ENCODE results near the gene SRPK2.

The SRPK2 gene

DNA sequence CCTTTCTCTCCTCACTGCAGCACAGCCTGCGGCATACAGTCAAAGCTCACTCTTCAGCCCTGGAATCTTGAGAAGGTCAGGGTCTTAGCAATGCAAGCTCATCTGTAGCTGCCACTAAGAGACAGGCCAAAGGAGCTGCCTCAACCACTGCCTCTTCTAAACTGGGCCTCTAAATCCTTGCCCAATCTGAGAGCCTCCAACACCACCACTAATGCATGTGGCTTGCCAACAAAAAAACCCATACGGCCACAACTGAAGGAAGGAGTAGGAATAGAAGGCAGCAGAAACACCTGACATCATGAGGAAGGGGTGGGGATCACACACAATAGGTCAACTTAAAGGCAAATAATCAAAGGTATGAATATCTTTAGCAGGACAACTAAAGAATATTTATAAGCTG, 183.8 kb downstream of the SRPK2 start:
- Histone ChIP-seq H3K18ac (ENCODE audit: low read length) (no peak overlapping the region), H4K91ac (ENCODE audit: low read depth, low read length, poor library complexity) (no peak overlapping the region), H3K27me3 (ENCODE audit: control insufficient read depth in 3 of 3, insufficient read depth in 3 of 3, low read depth in 1 of 3, low read length in 3 of 3) (no peaks in the 10 kb centered on the region), H2BK5ac (ENCODE audit: low read length) (no peak overlapping the region), H3K4ac (ENCODE audit: low read length) (no peak overlapping the region), H2AFZ (ENCODE audit: low read length) (no peak overlapping the region), H3K79me1 (ENCODE audit: low read depth, low read length) (no peaks in the 10 kb centered on the region), H3K27ac (replicated peaks; ENCODE audit: low read length) (no peak overlapping the region), H4K8ac (ENCODE audit: low read depth, low read length) (no peak overlapping the region), H3K4me3 (ENCODE audit: low read length in 2 of 2) (no peak overlapping the region), H3K9me3 (replicated peaks in 1 of 2; ENCODE audit: control insufficient read depth in 2 of 2, insufficient read depth in 1 of 2, low read depth in 1 of 2, low read length in 2 of 2) (no peaks in the 10 kb centered on the region), H2BK120ac (ENCODE audit: low read depth, low read length) (no peak overlapping the region), H3K14ac (ENCODE audit: low read length) (no peak overlapping the region), H3K4me1 (ENCODE audit: control insufficient read depth in 2 of 2, insufficient read depth in 1 of 2, low read depth in 1 of 2, low read length in 2 of 2) (peaks cover 6 to 29% of the 10 kb centered on the region in 2 donors), H2BK15ac (ENCODE audit: low read length) (no peak overlapping the region), H3K4me2 (ENCODE audit: insufficient read depth, low read length, poor library complexity, severe bottlenecking) (no peak overlapping the region), H3K23ac (ENCODE audit: low read depth, low read length, poor library complexity) (no peak overlapping the region), H3K9ac (ENCODE audit: low read depth, low read length, poor library complexity) (no peak overlapping the region), H2AK5ac (ENCODE audit: low read depth, low read length) (no peak overlapping the region), H3K36me3 (replicated peaks in 1 of 2; ENCODE audit: control insufficient read depth in 2 of 2, insufficient read depth in 2 of 2, low read length in 2 of 2) (peaks cover 0 to 26% of the 10 kb centered on the region in 2 donors), H2BK12ac (ENCODE audit: low read length) (no peak overlapping the region)
- DNase-seq (ENCODE audit: low spot score), result no peak
- no CpG with 5 or more reads among the region's 2 CpGs for WGBS, 2 donors (ENCODE audit: extremely low coverage in 2 of 2, insufficient read length in 2 of 2, insufficient replicate concordance in 1 of 2)

DNA sequence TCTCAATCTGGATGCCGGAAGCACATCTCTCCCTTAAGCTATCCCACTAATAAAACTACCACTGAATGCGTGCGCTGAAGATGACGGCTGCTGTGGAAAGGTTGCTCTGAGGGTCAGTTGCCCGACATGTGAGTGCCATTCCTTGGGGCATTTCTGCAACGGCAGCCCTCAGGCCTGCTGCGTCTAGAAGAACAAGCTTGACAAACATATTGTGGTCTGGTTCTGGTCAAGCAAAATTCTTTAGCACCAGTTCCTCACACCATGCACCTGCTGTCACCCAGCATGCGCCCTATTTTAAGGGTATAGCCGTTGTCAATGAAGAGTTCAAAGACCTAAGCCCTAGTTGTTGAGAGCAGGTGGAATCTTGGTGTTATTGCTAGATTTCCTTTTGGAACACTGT, 184.2 kb downstream of the SRPK2 start:
- Histone ChIP-seq H3K4me1 (ENCODE audit: control insufficient read depth in 2 of 2, insufficient read depth in 1 of 2, low read depth in 1 of 2, low read length in 2 of 2) (peaks cover 6 to 25% of the 10 kb centered on the region in 2 donors), H3K36me3 (replicated peaks in 1 of 2; ENCODE audit: control insufficient read depth in 2 of 2, insufficient read depth in 2 of 2, low read length in 2 of 2) (peaks cover 0 to 26% of the 10 kb centered on the region in 2 donors), H2BK5ac (ENCODE audit: low read length) (no peak overlapping the region), H3K27ac (replicated peaks; ENCODE audit: low read length) (no peak overlapping the region), H3K79me1 (ENCODE audit: low read depth, low read length) (no peaks in the 10 kb centered on the region), H3K4me2 (ENCODE audit: insufficient read depth, low read length, poor library complexity, severe bottlenecking) (no peak overlapping the region), H2AK5ac (ENCODE audit: low read depth, low read length) (no peak overlapping the region), H3K9me3 (replicated peaks in 1 of 2; ENCODE audit: control insufficient read depth in 2 of 2, insufficient read depth in 1 of 2, low read depth in 1 of 2, low read length in 2 of 2) (no peaks in the 10 kb centered on the region), H3K14ac (ENCODE audit: low read length) (no peak overlapping the region), H3K4ac (ENCODE audit: low read length) (no peak overlapping the region), H2AFZ (ENCODE audit: low read length) (no peak overlapping the region), H2BK15ac (ENCODE audit: low read length) (no peak overlapping the region), H4K8ac (ENCODE audit: low read depth, low read length) (no peak overlapping the region), H3K4me3 (ENCODE audit: low read length in 2 of 2) (no peak overlapping the region), H3K18ac (ENCODE audit: low read length) (no peak overlapping the region), H3K27me3 (ENCODE audit: control insufficient read depth in 3 of 3, insufficient read depth in 3 of 3, low read depth in 1 of 3, low read length in 3 of 3) (no peaks in the 10 kb centered on the region), H2BK12ac (ENCODE audit: low read length) (no peak overlapping the region), H4K91ac (ENCODE audit: low read depth, low read length, poor library complexity) (no peak overlapping the region), H3K23ac (ENCODE audit: low read depth, low read length, poor library complexity) (no peak overlapping the region), H3K9ac (ENCODE audit: low read depth, low read length, poor library complexity) (no peak overlapping the region), H2BK120ac (ENCODE audit: low read depth, low read length) (no peak overlapping the region)
- no CpG with 5 or more reads among the region's 9 CpGs for WGBS, 2 donors (ENCODE audit: extremely low coverage in 2 of 2, insufficient read length in 2 of 2, insufficient replicate concordance in 1 of 2)
- DNase-seq (ENCODE audit: low spot score), result no peak

DNA sequence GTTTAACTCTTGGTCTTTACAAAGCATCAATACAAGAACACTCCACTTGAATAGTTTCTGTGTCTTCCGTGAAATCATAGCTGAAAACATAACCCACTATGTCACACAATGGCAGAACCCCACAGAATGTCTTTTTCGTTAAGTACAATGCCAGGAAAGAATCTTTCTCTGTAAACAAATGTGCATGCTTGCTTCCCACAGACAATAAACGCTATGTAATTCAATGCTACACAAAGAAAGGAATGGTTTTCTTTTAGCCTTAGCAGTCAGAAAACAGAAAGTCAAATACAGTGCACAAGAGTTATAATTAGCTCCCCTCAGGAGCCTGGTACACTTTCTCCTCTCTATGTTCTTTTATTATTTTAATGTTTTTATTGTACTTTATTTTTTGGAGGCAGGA, 186.1 kb downstream of the SRPK2 start:
- Histone ChIP-seq H3K4ac (ENCODE audit: low read length) (no peak overlapping the region), H2AFZ (ENCODE audit: low read length) (no peak overlapping the region), H3K36me3 (replicated peaks in 1 of 2; ENCODE audit: control insufficient read depth in 2 of 2, insufficient read depth in 2 of 2, low read length in 2 of 2) (peaks cover 0 to 31% of the 10 kb centered on the region in 2 donors), H2AK5ac (ENCODE audit: low read depth, low read length) (no peak overlapping the region), H3K4me2 (ENCODE audit: insufficient read depth, low read length, poor library complexity, severe bottlenecking) (no peak overlapping the region), H3K18ac (ENCODE audit: low read length) (no peak overlapping the region), H3K9ac (ENCODE audit: low read depth, low read length, poor library complexity) (no peak overlapping the region), H3K27ac (replicated peaks; ENCODE audit: low read length) (no peak overlapping the region), H2BK5ac (ENCODE audit: low read length) (no peak overlapping the region), H2BK120ac (ENCODE audit: low read depth, low read length) (no peak overlapping the region), H3K14ac (ENCODE audit: low read length) (no peak overlapping the region), H3K4me1 (ENCODE audit: control insufficient read depth in 2 of 2, insufficient read depth in 1 of 2, low read depth in 1 of 2, low read length in 2 of 2) (peaks cover 10 to 20% of the 10 kb centered on the region in 2 donors), H3K4me3 (ENCODE audit: low read length in 2 of 2) (no peak overlapping the region), H3K9me3 (replicated peaks in 1 of 2; ENCODE audit: control insufficient read depth in 2 of 2, insufficient read depth in 1 of 2, low read depth in 1 of 2, low read length in 2 of 2) (no peaks in the 10 kb centered on the region), H4K8ac (ENCODE audit: low read depth, low read length) (no peak overlapping the region), H2BK15ac (ENCODE audit: low read length) (no peak overlapping the region), H3K27me3 (ENCODE audit: control insufficient read depth in 3 of 3, insufficient read depth in 3 of 3, low read depth in 1 of 3, low read length in 3 of 3) (no peaks in the 10 kb centered on the region), H3K79me1 (ENCODE audit: low read depth, low read length) (no peaks in the 10 kb centered on the region), H2BK12ac (ENCODE audit: low read length) (no peak overlapping the region), H4K91ac (ENCODE audit: low read depth, low read length, poor library complexity) (no peak overlapping the region), H3K23ac (ENCODE audit: low read depth, low read length, poor library complexity) (no peak overlapping the region)
- WGBS, 2 donors (ENCODE audit: extremely low coverage in 2 of 2, insufficient read length in 2 of 2, insufficient replicate concordance in 1 of 2), result no CpG with 5 or more reads among the region's 3 CpGs
- no peak for DNase-seq (ENCODE audit: low spot score)

DNA sequence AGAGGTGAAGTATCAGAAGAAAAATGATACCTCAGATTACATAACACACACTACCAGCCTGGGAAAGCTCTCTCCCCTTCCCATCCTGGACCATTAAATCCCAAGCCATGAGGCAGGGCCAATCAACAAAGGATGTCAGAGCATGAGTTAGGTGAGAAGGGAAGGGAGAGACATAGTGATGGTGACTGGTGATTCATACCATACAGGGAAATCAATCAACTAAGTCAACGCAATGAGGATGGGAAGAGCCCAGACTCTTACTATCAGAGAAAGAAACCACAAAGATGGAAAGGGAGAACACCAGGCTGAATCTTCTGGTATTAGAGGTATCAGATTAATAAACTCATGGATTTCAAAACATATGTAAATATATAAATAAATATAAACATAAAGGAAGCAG, 189.3 kb downstream of the SRPK2 start:
- Histone ChIP-seq H4K91ac (ENCODE audit: low read depth, low read length, poor library complexity) (no peak overlapping the region), H3K36me3 (replicated peaks in 1 of 2; ENCODE audit: control insufficient read depth in 2 of 2, insufficient read depth in 2 of 2, low read length in 2 of 2) (peaks cover 0 to 29% of the 10 kb centered on the region in 2 donors), H3K9me3 (replicated peaks in 1 of 2; ENCODE audit: control insufficient read depth in 2 of 2, insufficient read depth in 1 of 2, low read depth in 1 of 2, low read length in 2 of 2) (no peaks in the 10 kb centered on the region), H2BK120ac (ENCODE audit: low read depth, low read length) (no peak overlapping the region), H3K18ac (ENCODE audit: low read length) (no peak overlapping the region), H3K23ac (ENCODE audit: low read depth, low read length, poor library complexity) (no peak overlapping the region), H3K14ac (ENCODE audit: low read length) (no peak overlapping the region), H3K9ac (ENCODE audit: low read depth, low read length, poor library complexity) (no peak overlapping the region), H3K4me3 (ENCODE audit: low read length in 2 of 2) (no peak overlapping the region), H2BK12ac (ENCODE audit: low read length) (no peak overlapping the region), H3K79me1 (ENCODE audit: low read depth, low read length) (no peaks in the 10 kb centered on the region), H2BK5ac (ENCODE audit: low read length) (no peak overlapping the region), H4K8ac (ENCODE audit: low read depth, low read length) (no peak overlapping the region), H2BK15ac (ENCODE audit: low read length) (no peak overlapping the region), H3K4me1 (ENCODE audit: control insufficient read depth in 2 of 2, insufficient read depth in 1 of 2, low read depth in 1 of 2, low read length in 2 of 2) (peaks cover 9 to 11% of the 10 kb centered on the region in 2 donors), H3K4me2 (ENCODE audit: insufficient read depth, low read length, poor library complexity, severe bottlenecking) (no peak overlapping the region), H3K27ac (replicated peaks; ENCODE audit: low read length) (no peak overlapping the region), H3K4ac (ENCODE audit: low read length) (no peak overlapping the region), H2AFZ (ENCODE audit: low read length) (no peak overlapping the region), H2AK5ac (ENCODE audit: low read depth, low read length) (no peak overlapping the region), H3K27me3 (ENCODE audit: control insufficient read depth in 3 of 3, insufficient read depth in 3 of 3, low read depth in 1 of 3, low read length in 3 of 3) (no peaks in the 10 kb centered on the region)
- no CpG with 5 or more reads among the region's 1 CpG for WGBS, 2 donors (ENCODE audit: extremely low coverage in 2 of 2, insufficient read length in 2 of 2, insufficient replicate concordance in 1 of 2)
- no peak for DNase-seq (ENCODE audit: low spot score)

All from neuronal stem cell (in vitro differentiated cells).